GM15510 (cell line): Measurements from ENCODE around the gene GLIS2.
A peak's percentile ranks its signal among the peaks of the same experiment; 100 is the strongest.

Source experiments
- POLR2A ChIP-seq: IDR thresholded peaks from 3 replicates; pipeline ENCODE4 v1.6.1; 2011; ENCODE audit warnings: borderline replicate concordance; ENCODE audit not compliant: insufficient read length; ENCODE audit errors: extremely low read depth

GLIS2 gene

DNA sequence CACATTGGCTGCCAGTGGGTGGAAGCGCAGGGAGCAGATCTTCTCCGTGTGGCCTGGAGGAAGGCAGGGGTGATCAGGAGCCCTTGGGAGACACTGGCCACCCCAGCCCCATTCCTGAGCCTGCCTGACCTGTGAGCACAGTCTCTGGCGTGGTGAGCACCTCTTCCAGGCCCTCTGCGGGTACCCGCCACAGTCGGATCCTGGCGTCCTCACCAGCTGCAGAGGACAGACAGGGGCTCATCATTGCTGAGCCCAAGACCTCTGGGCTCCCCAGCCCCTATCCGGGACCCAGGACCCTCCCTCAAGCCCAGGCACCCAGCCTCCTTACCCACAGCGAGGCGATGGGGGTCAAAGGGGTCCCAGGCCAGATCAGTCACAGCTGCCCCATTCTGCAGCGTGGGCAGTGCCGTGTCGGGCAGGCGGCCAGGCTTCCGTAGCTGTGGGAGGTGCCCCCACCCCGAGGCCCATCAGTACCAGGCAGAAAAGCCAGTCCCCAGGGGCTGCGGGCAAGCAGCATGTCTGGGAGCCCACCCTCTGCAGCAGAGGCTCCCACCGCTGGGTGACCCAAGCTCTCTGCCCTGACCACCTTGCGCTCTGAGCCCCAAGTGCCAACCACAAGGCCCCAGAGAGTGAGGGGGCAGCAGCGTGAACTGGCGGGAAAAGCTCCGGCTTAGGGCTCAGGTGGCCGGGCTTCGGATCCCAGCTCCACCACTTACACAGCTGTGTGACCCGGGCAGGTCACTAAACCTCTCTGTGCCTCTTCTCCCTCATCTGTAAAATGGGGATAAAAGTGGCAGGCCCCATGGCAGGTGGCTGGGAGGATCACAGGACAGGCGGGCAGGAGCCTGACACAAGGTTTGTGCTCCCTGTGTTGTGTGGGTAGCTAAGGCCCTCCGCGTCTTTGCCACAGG lies 45.4 kb downstream of the GLIS2 start:
- TF ChIP-seq POLR2A: no peak

DNA sequence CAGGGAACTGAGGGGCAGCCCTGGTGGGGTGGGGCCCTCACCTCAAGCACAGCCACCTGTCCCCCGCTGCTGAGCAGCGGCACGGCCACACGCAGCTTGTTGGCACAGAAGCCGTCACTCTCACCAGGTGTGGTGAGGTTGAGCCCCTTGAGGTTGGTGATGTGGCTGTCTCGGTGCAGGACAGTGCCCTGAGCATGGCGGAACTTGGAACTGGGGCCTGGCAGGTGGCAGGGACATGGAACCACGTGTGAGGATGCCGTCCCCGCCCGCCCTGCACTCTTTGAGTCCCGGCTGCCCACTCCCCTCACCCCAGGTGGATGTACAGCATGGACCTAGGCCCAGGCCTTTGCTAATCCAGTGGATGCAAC lies 46.1 kb downstream of the GLIS2 start:
- TF ChIP-seq POLR2A: no peak

DNA sequence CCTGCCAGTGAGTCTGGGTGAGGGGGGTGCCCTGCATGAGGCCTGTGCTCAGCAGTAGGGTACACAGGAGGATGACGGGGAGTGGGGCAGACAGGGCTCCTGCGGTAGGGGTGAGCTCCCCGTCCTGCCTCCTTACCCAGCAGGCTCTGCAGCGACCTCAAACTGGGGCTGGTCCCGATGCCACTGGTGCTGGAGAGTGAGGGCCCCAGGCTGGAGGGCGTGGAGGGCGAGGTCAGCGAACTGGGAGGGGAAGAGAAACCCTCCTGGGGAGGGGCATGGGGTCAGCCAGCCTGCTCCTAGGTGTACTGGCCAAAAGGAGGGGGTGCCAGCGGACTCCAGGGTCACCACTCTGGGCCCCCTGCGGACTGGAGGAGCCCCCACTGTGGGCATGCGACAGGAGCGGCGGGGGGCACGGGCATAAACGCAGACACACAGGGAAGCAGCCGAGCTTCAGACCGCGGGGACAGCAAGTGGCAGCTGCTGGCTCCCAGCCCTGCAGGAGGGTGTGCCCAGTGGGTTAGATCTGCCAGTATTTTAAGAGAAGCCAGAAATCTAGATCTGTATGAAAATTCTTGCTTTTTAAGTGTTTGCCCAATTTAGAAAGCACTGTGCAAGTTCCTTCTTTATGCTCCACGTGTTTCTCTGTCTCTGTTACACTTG lies 46.7 kb downstream of the GLIS2 start:
- no peak for TF ChIP-seq POLR2A

DNA sequence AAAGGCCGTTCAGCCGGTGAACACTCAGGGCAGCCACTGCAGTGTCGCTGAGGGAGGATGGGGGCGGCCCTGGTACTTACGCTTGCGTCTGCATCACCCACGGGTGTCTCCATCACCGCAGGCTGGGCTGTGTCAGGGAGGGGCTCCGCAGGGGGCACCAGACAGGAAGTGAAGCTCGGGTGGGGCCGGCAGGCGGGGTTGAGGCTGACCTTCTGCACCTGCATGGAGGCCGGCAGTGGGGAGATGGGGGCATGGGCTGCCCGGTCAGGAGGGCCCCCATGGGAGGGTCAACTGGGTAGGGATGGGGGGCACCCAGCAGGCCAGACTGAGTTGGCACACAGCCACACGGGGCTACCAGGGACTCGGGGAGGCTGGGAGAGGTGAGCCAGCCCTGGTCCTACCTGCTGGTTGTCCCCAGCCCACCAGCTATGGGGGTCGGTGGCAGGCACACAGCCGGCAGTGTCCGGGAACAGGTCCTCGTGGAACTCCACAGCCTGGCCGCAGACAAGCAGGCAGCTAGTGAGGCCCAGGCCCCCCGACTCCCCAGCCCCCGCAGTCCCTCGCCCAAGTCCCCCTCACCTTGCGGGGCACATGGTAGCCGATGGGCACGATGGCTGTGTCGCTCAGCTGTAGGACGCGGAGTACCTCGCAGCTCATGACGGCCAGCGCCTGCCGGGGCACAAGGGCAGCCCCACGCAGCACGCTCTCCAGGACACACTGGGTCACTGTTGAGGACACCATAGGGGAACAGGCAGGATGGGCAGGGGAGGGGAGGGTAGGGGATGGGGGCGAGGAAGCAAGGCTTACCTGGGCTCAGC lies 48.5 kb downstream of the GLIS2 start:
- no peak for TF ChIP-seq POLR2A

DNA sequence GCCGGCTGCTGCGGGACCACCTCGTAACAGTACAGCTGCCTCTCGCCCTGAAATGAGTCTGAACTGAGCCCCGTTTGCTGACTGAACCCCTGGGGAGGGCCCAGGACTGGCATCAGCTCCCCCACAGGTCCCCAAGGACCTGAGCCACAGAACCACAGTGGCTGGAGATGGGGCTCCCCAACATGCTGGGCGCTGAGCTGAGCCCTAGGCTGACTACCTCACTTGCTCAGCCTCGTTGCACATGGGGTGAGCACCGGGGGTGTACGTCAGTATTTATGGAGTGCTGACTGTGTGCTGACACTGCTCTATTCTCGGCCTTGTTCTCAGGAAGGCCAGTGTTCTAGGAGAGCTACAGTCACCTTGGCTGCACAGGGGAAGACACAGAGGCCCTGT lies 49.1 kb downstream of the GLIS2 start:
- no peak for TF ChIP-seq POLR2A

DNA sequence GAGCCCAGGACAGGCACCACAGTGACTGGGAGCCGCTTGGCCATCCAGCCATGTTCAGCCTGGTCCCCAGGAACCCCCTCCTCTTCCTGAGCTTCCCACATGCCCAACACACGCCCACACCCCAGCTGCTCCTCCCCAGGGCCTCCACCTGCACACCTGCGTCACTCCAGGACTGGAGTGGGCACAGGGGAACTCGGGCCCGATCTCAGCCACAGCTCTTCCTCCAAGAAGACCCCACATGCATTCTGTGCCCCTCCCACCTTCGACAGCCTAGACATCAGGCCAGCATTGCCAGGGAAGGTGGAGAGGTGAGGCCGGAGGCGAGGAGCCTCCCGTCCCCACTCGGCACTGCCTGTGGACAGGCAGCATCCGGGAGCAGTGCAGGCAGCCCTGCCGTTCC lies 49.7 kb downstream of the GLIS2 start:
- no peak for TF ChIP-seq POLR2A

DNA sequence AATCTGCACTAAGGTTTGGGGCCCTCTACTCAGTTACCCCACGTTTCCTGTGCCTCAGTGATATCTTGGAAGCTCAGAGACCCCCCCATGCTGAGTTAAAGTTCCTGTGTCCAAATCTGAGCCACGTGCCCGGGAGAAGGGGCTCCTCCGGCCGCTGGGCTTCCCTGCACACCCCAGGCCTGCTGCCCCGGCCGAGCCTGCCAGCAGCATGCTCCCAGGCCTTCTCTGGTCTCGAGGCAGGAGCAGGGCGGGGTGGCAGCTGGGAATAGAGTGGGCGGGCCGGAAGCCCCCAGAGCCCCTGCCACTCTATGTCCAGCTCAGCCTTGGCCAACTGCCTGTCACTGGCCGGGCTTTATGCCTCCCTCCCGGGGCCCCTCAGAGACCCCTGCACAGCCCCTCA lies 50.1 kb downstream of the GLIS2 start:
- TF ChIP-seq POLR2A: no peak

DNA sequence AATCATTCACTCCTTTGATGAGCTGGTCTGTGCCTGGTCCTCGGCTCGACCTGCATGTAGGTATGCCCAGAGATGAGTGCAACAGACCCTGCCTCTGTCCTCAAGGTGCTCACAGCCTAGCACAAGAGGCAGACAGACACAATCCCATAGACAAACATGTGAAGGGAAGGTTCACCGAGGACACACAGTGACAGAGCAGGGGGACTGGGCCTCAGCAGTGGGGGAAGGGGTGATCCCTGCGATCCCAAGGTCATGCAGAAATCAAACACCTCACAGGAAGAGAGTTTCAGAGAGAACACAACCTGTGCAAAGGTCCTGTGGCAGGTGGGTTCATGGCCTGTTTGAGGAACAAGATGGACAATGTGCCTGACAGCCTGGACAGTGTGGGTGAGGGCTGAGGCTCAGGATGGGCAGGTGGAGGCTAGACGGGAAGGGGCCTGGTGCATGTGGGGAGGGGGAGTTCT lies 51.6 kb downstream of the GLIS2 start:
- no peak for TF ChIP-seq POLR2A

DNA sequence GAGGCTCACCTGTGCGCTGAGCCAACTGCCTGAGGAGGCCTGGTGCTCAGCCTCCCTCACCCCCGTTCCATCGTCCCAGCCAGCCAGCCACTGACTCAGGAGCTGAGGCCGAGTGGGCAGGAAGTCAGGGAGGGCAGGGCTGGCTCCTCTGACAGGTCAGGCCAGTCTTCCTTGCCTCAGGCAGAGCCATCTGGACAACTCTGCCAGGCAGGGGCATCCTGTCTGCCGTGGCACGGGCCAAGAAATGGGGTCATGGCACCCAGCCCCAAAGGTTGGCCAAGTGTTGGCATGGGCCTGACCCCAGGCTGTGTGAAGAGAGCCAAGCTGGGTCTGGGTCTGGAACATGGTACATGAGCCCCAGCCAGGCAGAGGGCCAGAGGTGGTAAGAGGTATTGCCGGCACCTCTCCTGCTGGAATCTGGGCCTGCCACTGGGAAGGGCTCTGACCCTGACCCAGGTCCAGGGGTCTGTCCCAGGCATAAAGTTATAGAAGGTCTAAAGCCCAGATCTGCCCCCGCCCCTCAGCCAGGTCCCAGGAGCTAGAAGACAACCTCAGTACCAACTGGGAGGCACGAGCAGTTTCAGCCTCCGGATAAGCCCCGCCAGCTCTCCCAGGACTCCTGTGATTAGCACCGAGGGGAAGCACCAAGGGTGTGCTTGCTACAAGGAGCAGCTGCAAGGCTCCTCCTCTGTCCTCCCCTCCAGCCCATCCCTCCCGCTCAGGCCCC lies 53.3 kb downstream of the GLIS2 start:
- TF ChIP-seq POLR2A: no peak

DNA sequence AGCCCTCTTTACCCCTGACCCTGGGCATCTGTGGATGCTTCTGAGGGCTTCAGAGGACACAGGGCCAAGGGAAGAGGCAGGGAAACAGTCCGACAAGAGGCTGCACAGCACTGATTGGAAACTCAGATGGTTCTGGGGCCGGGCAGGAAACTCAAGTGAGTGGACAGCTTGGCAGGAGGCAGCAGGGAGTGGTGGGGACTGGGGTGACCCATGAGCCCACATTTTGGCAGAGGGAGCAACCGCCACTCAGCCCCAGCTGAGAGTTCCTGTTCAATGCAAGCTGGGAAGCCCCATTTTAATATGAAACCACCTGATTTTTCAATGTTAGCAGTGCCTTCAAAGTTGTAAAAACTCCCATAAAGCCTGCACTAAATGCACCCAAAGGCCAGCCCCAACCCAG lies 54.3 kb downstream of the GLIS2 start:
- TF ChIP-seq POLR2A: no peak

DNA sequence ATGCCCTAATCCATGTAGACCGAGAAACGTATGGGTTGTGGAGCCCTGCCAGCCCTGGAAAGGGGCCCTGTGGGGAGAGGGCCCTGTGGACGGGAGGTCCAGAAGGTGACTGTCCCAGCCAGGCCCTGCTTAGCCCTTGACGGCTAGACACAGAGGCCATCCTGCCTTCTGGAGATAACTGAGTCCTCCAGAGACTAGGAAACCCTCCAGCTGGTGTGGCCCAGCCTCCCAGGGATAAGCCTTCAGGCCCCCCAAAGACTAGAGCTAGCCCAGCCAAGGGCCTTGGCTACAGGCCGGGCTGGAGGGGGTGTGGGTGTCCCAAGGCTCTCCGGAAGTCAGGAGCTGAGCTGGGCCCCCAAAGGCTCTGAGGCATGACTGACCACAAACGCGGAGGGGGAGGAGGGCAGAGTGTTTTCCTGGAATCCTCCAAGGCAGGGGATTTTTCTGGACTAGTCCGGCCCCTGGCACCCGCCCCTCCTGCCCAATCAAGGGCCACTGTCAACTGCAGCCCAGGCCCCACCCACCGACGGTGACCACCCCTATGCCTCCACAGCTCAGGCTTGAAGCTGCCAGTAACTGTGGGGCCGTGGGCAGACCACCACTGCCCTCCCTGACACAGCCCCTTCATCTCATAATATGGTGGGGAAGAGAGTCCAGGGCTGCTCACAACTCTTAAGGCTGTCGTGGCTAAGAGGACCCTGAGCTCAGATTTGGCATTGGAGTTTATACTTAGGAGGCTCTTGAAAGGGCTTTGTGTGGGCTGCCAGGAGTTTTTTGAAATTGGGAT lies 54.9 kb downstream of the GLIS2 start:
- TF ChIP-seq POLR2A: no peak

DNA sequence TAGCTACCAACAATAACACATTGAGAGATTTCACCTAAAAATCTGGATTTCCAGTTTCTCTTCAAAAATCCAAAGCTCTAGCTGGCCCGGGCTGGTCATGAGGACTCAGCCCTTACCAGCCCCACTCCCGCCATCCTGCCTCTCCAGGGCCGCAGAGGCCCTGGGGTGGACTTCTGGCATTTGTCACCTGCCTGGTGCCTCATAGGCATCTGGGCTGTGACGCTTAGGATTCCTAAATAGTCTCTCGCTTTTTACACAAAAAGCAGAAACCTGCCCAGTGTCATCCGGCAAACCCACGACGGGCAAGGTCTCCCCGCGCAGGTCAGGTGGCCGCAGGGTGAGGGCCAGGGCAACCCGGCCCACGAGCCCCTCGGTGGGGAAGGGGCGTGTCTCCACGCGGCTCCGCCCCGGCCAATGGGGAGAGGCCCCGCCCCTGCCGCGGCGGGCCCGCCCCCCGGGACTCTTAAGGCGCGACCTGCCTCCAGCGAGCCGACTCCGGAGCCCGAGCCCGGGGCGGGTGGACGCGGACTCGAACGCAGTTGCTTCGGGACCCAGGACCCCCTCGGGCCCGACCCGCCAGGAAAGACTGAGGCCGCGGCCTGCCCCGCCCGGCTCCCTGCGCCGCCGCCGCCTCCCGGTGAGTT lies 55.6 kb downstream of the GLIS2 start, which contains the start of gene VASN:
VASN (plus strand) TSS at position 492 of the 644 bp plus-strand sequence. CDS start 9,030 bp downstream, outside the sequence.
- TF ChIP-seq POLR2A: peak; percentile 37

DNA sequence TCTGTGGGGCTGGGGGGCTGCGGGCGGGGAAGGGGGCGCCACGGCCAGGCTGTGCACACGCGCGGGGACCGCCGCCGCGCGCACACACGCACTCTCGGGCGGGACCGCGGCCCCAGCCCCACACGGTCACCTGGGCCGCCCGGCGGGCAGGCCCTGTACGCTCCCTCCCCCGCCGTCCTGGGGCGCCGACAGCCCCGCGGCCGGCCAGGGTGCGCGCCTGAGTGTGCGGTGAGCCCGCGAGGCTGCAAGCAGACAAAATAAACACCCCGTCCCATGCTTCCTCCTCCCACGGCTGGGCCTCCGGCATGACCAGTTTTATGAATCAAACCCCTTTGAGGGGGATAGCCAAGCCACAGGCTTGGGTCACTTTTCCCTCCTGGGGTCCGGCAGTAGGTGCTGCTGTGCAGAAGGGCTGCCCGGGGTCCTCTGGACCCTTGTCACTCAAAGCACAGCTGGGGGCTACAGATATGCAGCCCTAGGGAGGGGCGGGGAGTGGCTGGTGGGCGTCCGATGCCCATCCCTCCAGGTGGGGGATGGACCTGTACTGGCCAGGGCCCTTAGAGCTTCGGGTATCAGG lies 56.2 kb downstream of the GLIS2 start:
- TF ChIP-seq POLR2A: no peak
